GM12892 (cell line): ENCODE results near the gene PGBD2.
"Not testable (repeated sequence)": the region's sequence is repeated elsewhere in the genome, so short reads cannot be mapped to it uniquely, and the experiment has no call there.

ENCODE experiments used
- POLR2A ChIP-seq: IDR thresholded peaks from 2 replicates; pipeline ENCODE4 v1.6.1; 2011; ENCODE audit warnings: low read depth, low read length, control low read depth
- POLR2AphosphoS5 ChIP-seq: IDR thresholded peaks from 2 replicates; pipeline ENCODE4 v1.6.1; 2011; ENCODE audit warnings: low read depth, low read length, control low read depth

GRCh38 chr1:248927283-248927682, 21.2 kb downstream of the PGBD2 start:
- TF ChIP-seq POLR2A, POLR2AphosphoS5: not testable (repeated sequence)
